Activated T-helper 1 cell treated with Interleukin-2 at 50 U/mL for 16 hours (primary cell): Measurements from ENCODE around the gene SLC34A2.

Source experiments
- DNase-seq: peaks from one replicate; pipeline ENCODE4 v3.0.0-alpha.2; 2020; ENCODE audit warnings: low read depth

The SLC34A2 gene

DNA sequence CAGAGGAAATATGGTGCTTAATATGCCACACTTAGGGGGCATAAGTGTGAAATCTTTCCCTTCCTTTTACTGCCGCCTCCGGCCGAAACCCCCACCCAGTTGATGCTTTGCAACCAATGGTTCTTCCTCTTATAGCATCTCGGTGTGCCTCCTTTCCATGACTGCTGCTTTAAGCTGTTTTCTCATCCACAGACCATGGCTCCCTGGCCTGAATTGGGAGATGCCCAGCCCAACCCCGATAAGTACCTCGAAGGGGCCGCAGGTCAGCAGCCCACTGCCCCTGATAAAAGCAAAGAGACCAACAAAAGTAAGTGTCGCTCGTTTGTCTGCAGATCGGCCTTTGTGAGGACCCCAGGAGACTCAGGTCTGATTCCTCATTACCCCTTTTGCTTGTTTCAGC lies 6.7 kb downstream of the SLC34A2 start:
- no peak for DNase-seq

DNA sequence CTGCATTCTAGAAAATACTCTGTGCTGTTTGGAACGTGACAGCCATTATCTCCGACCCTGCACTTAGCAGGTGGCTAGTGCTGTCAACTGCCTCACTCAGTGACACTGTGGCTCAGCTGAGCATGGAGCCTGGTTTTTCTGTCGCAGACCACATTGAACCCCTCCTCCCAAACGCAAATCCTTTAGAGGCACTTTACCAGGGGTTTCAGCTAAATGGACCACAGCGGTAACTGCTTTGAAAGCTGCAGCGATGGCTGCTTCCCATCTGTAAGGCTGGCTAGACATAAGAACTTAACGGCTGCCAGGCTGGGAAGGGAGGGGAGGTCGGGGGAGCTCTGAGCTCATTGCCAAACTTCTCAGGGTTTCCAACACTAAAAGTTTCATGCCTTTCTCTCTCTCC lies 8.1 kb downstream of the SLC34A2 start:
- no peak for DNase-seq

GRCh38 chr4:25666031-25666630 lies 10.5 kb downstream of the SLC34A2 start:
- DNase-seq: no peak

- no peak for DNase-seq
Measured at GRCh38 chr4:25667931-25668557, 12.4 kb downstream of the SLC34A2 start.

DNA sequence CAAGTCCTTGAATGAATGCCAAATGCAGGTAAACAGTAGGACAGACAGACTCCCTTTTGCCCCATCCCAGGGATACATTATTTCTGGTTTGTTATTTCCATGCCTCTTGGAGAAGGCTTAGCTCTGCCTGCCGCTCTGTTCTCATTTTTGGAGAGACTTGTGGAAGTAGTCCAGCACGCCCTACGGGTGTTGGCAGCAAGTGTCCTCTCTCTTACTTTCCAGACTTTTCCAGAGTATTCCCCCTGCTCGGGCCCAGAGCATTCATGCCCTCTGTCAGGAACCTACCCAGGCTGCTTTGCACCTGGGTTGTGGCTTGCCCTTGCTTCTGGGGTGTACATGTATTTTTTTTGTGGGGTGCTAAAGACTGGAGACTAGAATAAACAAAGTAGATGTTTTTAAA lies 15.3 kb downstream of the SLC34A2 start:
- no peak for DNase-seq

DNA sequence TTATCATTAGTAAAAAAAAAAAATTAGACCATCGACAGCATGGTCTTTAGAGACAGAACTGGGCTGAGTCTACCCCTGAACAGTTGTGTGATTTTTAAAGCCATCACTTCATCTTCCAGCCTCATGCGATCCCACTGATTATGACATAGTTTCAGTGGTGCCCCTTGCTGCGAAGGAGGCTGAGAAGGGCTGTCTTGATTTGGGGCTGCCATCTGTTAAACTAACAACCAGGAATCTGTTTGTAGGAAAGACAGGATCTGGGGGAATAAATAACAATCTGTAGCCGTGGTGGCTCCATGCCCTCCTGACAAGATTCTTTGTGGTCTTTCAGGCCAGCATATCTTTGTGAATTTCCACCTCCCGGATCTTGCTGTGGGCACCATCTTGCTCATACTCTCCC lies 17.1 kb downstream of the SLC34A2 start:
- DNase-seq: no peak

DNA sequence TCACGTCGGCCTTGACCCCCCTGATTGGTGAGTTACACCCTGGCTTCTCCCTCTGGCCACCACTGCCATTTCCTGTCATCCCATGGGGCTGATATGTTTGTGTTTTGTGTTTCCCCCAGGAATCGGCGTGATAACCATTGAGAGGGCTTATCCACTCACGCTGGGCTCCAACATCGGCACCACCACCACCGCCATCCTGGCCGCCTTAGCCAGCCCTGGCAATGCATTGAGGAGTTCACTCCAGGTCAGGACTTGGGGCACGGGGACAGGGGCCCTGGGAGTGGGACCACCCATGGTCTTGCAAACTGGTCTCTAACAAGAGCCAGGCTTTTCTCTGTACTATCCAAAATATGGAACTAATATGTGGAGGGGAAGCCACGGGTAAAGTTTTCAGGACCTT lies 18.7 kb downstream of the SLC34A2 start:
- DNase-seq: no peak

GRCh38 chr4:25676221-25676620 lies 20.6 kb downstream of the SLC34A2 start:
- DNase-seq: no peak

GRCh38 chr4:25677157-25677556 lies 21.5 kb downstream of the SLC34A2 start:
- DNase-seq: no peak

- no peak for DNase-seq
Measured at GRCh38 chr4:25677943-25678342, 22.3 kb downstream of the SLC34A2 start.

GRCh38 chr4:25687773-25688172 lies 32.1 kb downstream of the SLC34A2 start:
- DNase-seq: no peak

GRCh38 chr4:25694466-25694865 lies 38.8 kb downstream of the SLC34A2 start:
- no peak for DNase-seq

GRCh38 chr4:25696409-25696808 lies 40.8 kb downstream of the SLC34A2 start:
- no peak for DNase-seq

DNA sequence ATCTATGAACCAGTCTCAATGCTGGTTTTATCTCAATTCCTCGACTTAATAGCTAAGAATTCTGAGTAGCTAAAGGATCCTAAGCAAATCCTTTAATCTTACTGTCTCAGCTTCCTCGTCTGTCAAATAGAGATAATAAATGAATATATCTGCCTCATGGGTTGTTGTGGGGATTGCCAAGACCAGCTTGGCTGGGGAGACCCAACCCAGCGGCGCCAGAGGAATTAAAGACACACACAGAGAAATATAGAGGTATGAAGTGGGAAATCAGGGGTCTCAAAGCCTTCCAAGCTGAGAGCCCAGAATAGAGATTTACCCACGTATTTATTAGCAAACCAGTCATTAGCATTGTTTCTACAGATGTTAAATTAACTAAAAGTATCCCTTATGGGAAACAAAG lies 41.9 kb downstream of the SLC34A2 start:
- DNase-seq: no peak

DNA sequence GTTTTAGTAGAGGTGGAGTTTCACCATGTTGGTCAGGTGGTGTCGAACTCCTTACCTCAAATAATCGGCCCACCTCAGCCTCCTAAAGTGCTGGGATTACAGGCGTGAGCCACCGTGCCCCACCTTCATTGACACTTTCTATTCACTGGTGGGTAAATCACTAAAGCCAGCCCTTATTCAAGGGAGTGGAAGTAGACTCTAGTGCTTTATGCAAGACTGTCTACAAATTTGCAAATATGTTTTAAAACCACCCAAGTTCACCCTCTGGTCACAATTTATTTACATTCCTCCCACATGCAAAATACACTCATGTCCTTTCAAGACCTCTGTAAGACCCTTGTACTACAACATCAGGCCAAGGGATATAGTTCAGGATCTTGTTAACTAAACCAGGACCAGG lies 45.0 kb downstream of the SLC34A2 start:
- no peak for DNase-seq

DNA sequence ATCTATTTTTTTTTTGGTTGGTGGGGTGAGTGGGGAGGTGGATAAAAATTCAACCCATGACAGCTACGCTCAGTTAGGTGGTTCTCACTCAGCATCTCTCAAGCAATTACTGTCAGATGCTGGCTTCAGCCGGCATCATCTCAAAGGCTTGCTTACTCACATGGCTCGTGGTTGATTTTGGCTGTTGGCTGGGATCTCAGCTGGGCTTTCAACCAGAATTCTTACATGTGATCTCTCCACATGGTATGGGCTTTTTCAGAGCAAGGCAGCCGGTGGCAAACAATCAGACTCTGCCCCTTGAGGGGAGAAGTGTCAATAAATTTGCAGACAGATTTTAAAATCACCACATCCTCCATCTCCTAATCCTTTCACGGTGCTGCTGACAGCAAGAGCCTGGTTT lies 47.2 kb downstream of the SLC34A2 start:
- no peak for DNase-seq

DNA sequence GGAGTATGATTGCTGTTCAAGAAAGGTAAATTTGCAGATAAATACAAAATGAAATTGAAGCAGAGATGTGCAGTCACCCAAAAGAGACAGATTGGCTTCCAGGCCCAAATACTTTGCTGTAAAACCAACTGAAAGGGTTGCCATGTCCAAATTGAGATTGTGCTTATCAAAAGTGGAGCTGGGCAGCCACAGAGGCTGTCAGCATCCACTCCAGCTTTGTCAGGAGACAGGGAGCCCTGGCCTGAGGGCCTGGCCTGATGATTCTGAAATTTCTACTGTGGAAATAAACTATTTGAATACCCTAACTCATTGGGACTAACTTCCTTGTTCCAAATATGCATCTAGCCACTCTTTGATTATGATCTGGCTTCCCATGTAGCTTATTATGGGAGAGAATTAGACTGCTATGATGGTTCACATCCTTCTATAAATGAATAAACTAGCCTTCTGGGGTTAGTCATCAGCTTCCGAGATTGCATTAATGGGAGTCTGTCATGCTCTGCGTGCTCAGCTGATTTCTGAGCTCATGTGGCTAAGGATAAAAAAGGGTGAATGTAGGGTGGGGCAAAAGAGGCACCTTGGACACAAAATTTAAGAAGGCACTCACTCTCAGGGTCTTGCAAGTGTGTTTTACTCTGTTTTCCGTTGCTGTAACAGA lies 48.2 kb downstream of the SLC34A2 start:
- DNase-seq: no peak

- DNase-seq: no peak
Measured at GRCh38 chr4:25704516-25704915, 48.9 kb downstream of the SLC34A2 start.

DNA sequence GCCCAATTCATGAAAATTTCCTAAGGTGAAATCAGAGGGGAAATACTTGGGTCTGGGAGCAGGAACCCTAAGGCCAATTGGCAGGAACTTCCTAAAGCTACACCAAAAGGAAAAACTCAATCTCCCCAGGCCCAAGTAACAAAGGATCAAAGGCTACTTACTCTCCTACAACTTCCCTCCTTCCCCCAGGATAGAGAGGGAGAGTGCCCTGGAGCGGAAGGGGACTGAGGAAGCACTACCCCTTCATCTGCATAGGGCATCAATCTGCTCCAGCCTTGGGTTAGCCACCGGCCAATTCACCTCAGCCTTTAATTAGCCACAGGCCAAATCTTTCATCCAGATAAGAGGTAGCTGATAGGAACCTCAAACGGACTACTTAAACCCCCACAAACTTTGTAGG lies 55.0 kb downstream of the SLC34A2 start:
- DNase-seq: no peak

DNA sequence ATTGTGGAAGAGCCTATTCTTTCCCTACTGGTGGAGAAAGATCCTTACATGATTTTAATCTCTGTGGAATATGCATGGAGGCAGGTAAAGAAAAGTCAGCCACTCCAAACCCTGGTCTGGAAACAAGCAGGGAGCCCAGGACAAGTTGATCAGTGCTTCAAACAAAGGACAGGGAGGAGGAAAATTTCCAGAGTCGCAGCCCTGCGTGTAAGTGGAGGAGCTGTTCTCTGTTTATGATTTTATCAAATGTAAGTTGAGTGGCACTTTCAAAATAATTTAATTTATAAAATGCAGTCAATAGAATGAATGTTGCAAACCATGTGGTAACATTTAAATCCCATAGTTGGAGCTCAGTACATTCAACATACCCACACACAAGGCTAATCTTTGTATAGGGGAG lies 57.0 kb downstream of the SLC34A2 start:
- no peak for DNase-seq

GRCh38 chr4:25713812-25714211 lies 58.2 kb downstream of the SLC34A2 start:
- DNase-seq: no peak

DNA sequence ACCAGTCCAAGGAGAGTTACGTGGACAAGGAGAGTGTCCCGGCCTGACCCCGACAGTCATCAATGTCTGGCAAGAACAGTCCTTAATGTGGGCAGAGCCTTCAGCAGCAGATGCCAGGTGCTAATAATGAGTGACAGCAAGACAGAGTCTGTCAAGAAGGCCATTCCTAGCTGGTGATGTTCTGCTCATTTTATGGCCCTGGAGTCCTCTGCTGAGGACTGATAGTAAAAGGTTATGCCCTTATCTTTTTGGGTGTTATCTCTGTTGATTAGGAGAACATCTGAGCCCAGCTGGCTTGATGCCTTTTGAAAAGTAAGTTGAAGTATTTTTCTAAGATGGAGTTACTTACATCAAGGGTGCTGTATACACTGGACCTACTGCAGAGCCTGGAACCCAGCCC lies 67.3 kb downstream of the SLC34A2 start:
- DNase-seq: no peak

DNA sequence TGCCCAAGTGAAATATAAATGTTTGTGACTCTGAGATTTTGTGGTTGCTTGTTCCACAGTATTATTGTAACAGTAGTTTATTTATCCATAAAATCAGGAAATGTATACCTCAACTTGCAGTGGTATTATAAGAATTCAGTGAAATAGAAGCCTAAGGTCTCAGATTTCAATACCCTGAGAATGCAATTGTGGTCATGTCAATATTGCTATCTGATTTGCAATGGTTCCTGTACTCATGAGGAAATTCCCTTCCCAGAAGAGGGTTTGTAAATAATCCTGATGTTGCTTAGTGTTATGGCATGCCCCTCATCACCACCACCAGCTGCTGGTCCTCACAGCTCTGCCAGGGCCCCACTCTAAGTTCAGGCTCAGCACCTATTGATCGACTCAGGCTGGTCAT lies 67.8 kb downstream of the SLC34A2 start:
- no peak for DNase-seq

GRCh38 chr4:25725870-25726269 lies 70.2 kb downstream of the SLC34A2 start:
- no peak for DNase-seq
